ENCODE measurements around the gene HAAO.

HAAO gene

GRCh38 chr2:42767080-42767898, 25.1 kb downstream of the HAAO start:
- no peak for DNase-seq

- DNase-seq, result no peak
Observed at GRCh38 chr2:42765686-42766085, 26.7 kb downstream of the HAAO start.

- no peak for DNase-seq
Observed at GRCh38 chr2:42764901-42765300, 27.5 kb downstream of the HAAO start.

- DNase-seq, result no peak
Observed at GRCh38 chr2:42764096-42764495, 28.3 kb downstream of the HAAO start, which contains the start of gene OXER1. OXER1 (minus strand) TSS chr2:42764135; CDS start chr2:42764062, 73 bp downstream.

- DNase-seq, result no peak
Observed at GRCh38 chr2:42762823-42763804, 29.3 kb downstream of the HAAO start.

GRCh38 chr2:42762155-42762554, 30.2 kb downstream of the HAAO start:
- DNase-seq, result no peak

- no peak for DNase-seq
Observed at GRCh38 chr2:42761554-42761953, 30.8 kb downstream of the HAAO start.

- DNase-seq, result no peak
Observed at GRCh38 chr2:42758751-42759150, 33.6 kb downstream of the HAAO start.

- DNase-seq, result no peak
Observed at GRCh38 chr2:42757981-42758740, 34.2 kb downstream of the HAAO start.

- DNase-seq, result no peak
Observed at GRCh38 chr2:42756966-42757513, 35.3 kb downstream of the HAAO start.

- no peak for DNase-seq
Observed at GRCh38 chr2:42756150-42756775, 36.1 kb downstream of the HAAO start.

GRCh38 chr2:42755191-42755880, 37.0 kb downstream of the HAAO start:
- DNase-seq, result no peak

- DNase-seq, result no peak
Observed at GRCh38 chr2:42754776-42755140, 37.6 kb downstream of the HAAO start.

GRCh38 chr2:42754021-42754775, 38.2 kb downstream of the HAAO start:
- no peak for DNase-seq

- DNase-seq, result no peak
Observed at GRCh38 chr2:42752816-42753813, 39.3 kb downstream of the HAAO start.

GRCh38 chr2:42752314-42752713, 40.1 kb downstream of the HAAO start:
- DNase-seq, result no peak

- no peak for DNase-seq
Observed at GRCh38 chr2:42748840-42749239, 43.5 kb downstream of the HAAO start.

- no peak for DNase-seq
Observed at GRCh38 chr2:42747422-42747821, 45.0 kb downstream of the HAAO start.

- DNase-seq, result no peak
Observed at GRCh38 chr2:42744545-42745082, 47.8 kb downstream of the HAAO start.
